ENCODE measurements around the gene NUB1.

NUB1 gene

DNA sequence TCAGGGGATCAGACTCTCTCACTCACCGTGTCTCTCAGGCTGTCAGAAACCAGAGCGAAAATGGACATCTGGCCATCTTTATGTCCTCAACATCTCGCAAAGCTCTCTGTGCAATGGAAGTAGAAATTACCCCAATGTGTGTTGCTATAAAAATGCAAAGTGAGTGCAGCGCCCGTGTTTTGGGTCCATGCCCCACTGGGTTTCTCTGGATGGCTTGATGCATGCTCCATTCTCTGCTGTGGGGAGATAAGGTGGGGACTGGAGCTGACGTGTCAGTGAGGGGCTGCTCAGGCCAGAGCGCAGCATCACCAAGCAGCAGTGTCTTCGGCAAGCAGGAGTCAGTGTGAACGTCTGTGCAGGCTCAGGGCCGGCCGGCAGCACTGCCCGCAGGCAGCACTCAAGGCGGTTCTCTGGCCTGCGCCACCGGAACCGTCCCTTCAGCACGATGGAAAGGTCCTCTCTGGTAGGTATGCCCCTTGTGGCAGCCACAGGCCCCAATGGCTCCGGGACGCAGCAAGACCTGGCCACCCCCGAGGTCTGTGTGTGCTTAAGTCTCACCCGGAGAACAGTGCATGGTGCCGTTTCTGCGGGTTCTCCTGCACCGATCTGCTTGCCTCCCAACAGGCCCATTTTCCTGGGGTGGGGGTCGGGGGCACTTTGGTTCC is 38.1 kb downstream of the NUB1 start:
- ChIA-PET POLR2A (interaction anchor here (1.0 kb wide), 1 partner anchor 8 kb away, joined by 4 read pairs; no protein-coding TSS in a partner anchor), CTCF (no interaction called here)
- TF ChIP-seq SUZ12 (IDR thresholded peaks at IDR 0.05) (no peak), FOXK2 (IDR thresholded peaks at IDR 0.05) (no peak), HDGF (IDR thresholded peaks at IDR 0.05; ENCODE audit: borderline replicate concordance) (no peak)

DNA sequence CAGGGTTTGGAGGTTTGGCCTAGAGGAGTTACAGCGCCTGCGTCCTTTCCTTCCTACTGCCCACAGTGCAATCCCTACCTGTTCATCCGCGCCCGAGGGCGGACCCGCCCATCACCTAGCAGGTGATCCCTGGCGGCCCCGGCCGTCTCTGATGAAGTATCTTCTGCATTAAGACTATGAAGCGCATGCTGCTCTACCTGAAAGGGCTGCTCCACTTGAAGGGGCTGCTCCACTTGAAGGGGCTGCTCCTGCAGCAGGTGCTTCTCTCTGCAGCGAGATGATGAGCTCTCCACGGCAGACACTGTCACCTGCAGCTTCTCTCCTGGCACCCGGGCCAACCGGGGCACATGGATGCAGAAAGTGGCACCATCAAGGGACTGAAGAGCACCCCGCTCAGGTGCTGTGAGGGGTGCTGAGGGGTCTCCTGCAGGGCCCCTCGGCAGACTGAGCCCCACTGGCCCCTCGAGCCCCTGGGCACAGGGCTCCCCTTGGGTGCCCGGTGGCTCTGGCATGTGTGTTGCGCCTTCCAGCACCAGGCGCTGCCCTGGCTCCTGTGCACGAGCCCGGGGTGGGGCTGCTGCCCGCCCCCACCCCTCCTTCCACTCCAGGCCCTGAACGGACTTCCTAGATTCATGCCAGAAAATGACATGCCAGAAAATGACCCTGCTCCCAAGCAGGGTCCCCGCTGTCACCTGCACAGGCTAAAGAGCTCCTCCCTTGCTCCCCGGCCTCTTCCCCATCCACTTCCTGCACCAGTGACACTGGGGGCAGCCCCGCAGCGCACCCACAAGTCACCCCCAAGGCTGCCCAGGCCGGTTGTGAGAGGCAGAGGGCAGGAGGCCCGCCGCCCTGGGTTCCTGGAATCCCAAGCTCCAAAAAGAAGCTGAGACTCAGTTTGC is 38.8 kb downstream of the NUB1 start:
- no peak for TF ChIP-seq ARNT (IDR thresholded peaks at IDR 0.05)
- TF ChIP-seq FOXK2 (IDR thresholded peaks at IDR 0.05) = no peak
- no peak for TF ChIP-seq BHLHE40 (IDR thresholded peaks at IDR 0.05; ENCODE audit: borderline replicate concordance)
- no peak for TF ChIP-seq ZNF384 (IDR thresholded peaks at IDR 0.05)
- TF ChIP-seq HDGF (IDR thresholded peaks at IDR 0.05; ENCODE audit: borderline replicate concordance) = no peak
- no peak for TF ChIP-seq SP1 (IDR thresholded peaks at IDR 0.05)
- TF ChIP-seq CTBP1 (IDR thresholded peaks at IDR 0.05; ENCODE audit: borderline replicate concordance) = no peak
- TF ChIP-seq L3MBTL2 (conservative IDR thresholded peaks at IDR 0.05) = no peak
- no peak for TF ChIP-seq LEF1 (IDR thresholded peaks at IDR 0.05; ENCODE audit: borderline replicate concordance)
- no peak for TF ChIP-seq ELF4 (IDR thresholded peaks at IDR 0.05)
- no peak for TF ChIP-seq NFRKB (IDR thresholded peaks at IDR 0.05)
- TF ChIP-seq SUZ12 (IDR thresholded peaks at IDR 0.05) = no peak
- no peak for TF ChIP-seq FOXA1 (IDR thresholded peaks at IDR 0.05)
- no peak for TF ChIP-seq TARDBP (IDR thresholded peaks at IDR 0.05)
- TF ChIP-seq, protein P1, sequence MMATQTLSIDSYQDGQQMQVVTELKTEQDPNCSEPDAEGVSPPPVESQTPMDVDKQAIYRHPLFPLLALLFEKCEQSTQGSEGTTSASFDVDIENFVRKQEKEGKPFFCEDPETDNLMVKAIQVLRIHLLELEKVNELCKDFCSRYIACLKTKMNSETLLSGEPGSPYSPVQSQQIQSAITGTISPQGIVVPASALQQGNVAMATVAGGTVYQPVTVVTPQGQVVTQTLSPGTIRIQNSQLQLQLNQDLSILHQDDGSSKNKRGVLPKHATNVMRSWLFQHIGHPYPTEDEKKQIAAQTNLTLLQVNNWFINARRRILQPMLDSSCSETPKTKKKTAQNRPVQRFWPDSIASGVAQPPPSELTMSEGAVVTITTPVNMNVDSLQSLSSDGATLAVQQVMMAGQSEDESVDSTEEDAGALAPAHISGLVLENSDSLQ (IDR thresholded peaks at IDR 0.05) = no peak
- no peak for TF ChIP-seq FOXM1 (IDR thresholded peaks at IDR 0.05; ENCODE audit: borderline replicate concordance)
- CTCF ChIA-PET = interaction anchor here (0.5 to 0.7 kb wide), 3 partner anchors 47 to 333 kb away, joined by 3 to 6 read pairs (median 4); no protein-coding TSS in a partner anchor
- DNase-seq (ENCODE audit: extremely low spot score) = no peak
- POLR2A ChIA-PET = interaction anchor here (1.0 kb wide), 1 partner anchor 9 kb away, joined by 4 read pairs; no protein-coding TSS in a partner anchor

More for the DNA sequence above, 38.1 kb downstream of the NUB1 start:
- no peak for DNase-seq (ENCODE audit: extremely low spot score)

DNA sequence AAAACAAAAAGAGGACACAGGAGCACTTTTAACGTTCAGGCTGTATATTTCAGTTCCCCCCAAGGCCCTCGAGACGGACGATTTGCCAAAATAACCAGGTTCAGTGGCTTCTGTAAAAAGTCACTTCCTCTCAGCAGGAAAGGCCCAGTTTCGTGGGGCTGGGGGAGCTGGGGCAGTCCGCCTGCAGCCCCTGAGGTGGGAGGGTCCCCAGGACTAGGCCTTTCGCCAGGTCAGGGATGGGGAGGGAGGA is 39.4 kb downstream of the NUB1 start:
- no peak for TF ChIP-seq FOXM1 (IDR thresholded peaks at IDR 0.05; ENCODE audit: borderline replicate concordance)
- no peak for TF ChIP-seq ELF4 (IDR thresholded peaks at IDR 0.05)
- TF ChIP-seq SUZ12 (IDR thresholded peaks at IDR 0.05) = no peak
- no peak for TF ChIP-seq BHLHE40 (IDR thresholded peaks at IDR 0.05; ENCODE audit: borderline replicate concordance)
- TF ChIP-seq, protein P1 (IDR thresholded peaks at IDR 0.05) = no peak
- TF ChIP-seq CTBP1 (IDR thresholded peaks at IDR 0.05; ENCODE audit: borderline replicate concordance) = no peak
- no peak for TF ChIP-seq FOXK2 (IDR thresholded peaks at IDR 0.05)
- CTCF ChIA-PET = interaction anchor here (0.5 to 0.7 kb wide), 2 partner anchors 90 to 332 kb away, joined by 4 to 6 read pairs; no protein-coding TSS in a partner anchor
- POLR2A ChIA-PET = no interaction called here
- no peak for DNase-seq (ENCODE audit: extremely low spot score)

DNA sequence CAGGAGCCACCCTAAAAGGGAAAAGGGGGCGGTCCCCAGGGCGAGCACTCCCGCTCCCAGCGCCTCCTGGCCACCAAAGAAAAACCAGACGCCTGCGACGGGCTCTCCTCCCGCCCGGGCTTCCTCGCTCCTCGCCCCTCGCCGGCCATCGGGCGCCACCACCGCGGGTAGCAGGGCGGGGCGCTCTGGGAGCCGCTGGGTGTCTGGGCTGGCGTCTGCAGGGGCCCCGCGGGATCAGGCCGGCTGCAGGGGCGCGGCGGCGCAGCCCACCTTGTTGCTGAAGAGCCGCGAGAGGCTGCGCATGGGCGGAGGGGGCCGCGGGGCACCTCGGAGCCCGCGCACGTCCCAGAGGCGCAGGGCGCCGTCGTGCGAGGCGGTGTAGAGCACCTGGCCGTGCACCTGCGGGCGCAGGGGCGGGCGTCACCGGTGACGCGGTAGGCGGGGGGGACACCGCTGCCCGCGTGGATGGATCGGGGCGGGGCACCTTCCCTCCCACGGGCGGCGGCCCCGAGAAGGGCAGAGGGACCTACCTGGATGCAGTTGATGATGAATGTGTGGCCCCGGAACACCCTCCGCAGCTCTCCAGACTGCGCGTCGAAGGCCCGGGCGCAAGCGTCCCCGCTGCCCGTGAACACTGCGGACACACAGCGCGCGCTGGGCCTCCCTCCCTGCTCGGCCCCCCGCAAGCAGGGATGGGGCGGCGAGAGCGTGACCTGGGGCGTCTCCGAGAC is 39.9 kb downstream of the NUB1 start:
- DNase-seq (ENCODE audit: extremely low spot score) = no peak
- CTCF ChIA-PET = interaction anchor here (0.5 to 0.7 kb wide), 2 partner anchors 90 to 332 kb away, joined by 4 to 6 read pairs; no protein-coding TSS in a partner anchor

More for the DNA sequence above, 39.9 kb downstream of the NUB1 start:
- POLR2A ChIA-PET = no interaction called here
- no peak for TF ChIP-seq SUZ12 (IDR thresholded peaks at IDR 0.05)
- no peak for TF ChIP-seq LEF1 (IDR thresholded peaks at IDR 0.05; ENCODE audit: borderline replicate concordance)
- TF ChIP-seq, protein P1 (IDR thresholded peaks at IDR 0.05) = no peak
- TF ChIP-seq TARDBP (IDR thresholded peaks at IDR 0.05) = no peak
- TF ChIP-seq L3MBTL2 (conservative IDR thresholded peaks at IDR 0.05) = no peak
- TF ChIP-seq FOXA1 (IDR thresholded peaks at IDR 0.05) = no peak
- no peak for TF ChIP-seq HDGF (IDR thresholded peaks at IDR 0.05; ENCODE audit: borderline replicate concordance)
- no peak for TF ChIP-seq SP1 (IDR thresholded peaks at IDR 0.05)
- no peak for TF ChIP-seq FOXM1 (IDR thresholded peaks at IDR 0.05; ENCODE audit: borderline replicate concordance)
- TF ChIP-seq ARNT (IDR thresholded peaks at IDR 0.05) = no peak
- no peak for TF ChIP-seq BHLHE40 (IDR thresholded peaks at IDR 0.05; ENCODE audit: borderline replicate concordance)
- TF ChIP-seq ELF4 (IDR thresholded peaks at IDR 0.05) = no peak
- TF ChIP-seq NFRKB (IDR thresholded peaks at IDR 0.05) = no peak
- no peak for TF ChIP-seq ZNF384 (IDR thresholded peaks at IDR 0.05)
- no peak for TF ChIP-seq CTBP1 (IDR thresholded peaks at IDR 0.05; ENCODE audit: borderline replicate concordance)
- TF ChIP-seq FOXK2 (IDR thresholded peaks at IDR 0.05) = no peak

All from HEK293T (cell line).